GM19239 (cell line): ENCODE results near the gene MYL9.
"Not testable (repeated sequence)": the region's sequence is repeated elsewhere in the genome, so short reads cannot be mapped to it uniquely, and the experiment has no call there.

ENCODE experiments used
- DNase-seq: peaks from one replicate; pipeline ENCODE4 v3.0.0; 2011; ENCODE audit warnings: low spot score; ENCODE audit not compliant: insufficient read length
- FAIRE-seq: peaks from 2 replicates; lab custom pipeline; 2011; peaks lifted over from hg19 to GRCh38; lab: Jason Lieb, UNC

MYL9 gene

DNA sequence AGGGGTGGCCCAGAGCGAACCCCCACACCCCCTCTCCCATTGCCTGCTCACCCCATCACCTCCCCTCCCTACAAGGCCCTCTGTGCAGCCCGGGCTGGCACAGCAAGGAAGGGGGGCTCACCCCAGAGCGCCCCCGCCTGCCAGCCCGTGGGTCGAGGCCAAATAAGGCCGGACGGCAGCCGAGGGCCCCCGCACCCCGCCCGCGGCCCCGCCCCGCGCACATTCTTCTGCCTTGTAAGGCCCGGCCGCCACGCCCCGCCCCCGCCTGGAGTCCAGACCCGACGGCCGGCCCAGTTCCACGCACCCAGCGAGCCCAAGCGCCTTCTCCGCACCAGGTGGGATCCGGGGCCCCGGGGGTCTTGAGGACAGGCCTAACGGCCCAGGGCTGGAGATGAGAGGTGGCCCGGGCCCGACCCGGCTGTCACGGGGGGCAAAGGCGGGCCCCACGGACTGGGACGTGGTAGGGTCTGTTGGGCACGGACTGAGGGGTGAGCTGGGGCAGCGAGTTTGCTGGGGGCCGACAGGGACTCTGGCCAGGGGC, at the start of gene MYL9:
Gene MYL9 (plus strand): TSS at position 293 of the 541 bp plus-strand sequence. CDS start 3,366 bp downstream, outside the sequence.
- FAIRE-seq (no peak), DNase-seq (no peak)

DNA sequence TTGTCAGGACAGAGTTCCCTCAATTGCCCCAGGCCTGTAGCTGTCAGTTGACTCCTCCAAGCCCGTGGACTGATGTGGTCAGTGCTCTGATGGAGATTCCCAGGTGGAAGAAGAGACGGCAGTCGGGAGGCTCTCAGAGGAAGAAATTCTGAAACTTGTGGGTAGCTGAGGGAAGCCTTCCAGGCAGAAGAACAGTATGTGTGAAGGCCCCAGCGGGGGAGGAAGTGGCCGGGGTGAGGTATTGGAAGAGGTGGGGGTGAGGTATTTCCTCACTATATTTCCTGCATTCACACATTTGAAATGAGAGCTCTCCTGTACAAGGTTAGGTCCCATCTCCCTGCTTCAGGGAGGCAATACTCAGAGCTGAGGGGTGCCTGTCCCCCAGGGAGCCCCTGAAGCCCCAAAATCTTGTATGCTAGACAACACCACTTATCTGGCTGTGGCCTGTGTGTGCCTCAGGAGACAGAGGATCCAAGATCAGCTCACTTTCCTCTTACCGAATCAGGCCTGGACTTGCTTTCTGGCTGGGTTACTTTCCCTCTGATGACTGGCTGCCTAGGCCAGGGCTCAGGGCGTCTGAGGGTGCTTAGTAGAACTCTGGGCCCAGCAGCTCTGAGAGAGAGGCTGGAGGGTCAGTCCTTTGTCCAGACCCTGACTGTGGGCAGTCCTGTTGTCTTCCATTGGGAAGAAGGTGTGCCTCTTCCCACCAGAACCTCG, 49.3 kb upstream of the MYL9 start:
- FAIRE-seq: peak; percentile 84
- DNase-seq: peak; percentile 62

- DNase-seq (no peak), FAIRE-seq (peak; percentile 21)
Observed at GRCh38 chr20:36493051-36493800, 48.1 kb upstream of the MYL9 start.

GRCh38 chr20:36493801-36494114, 47.6 kb upstream of the MYL9 start:
- DNase-seq (no peak), FAIRE-seq (no peak)

GRCh38 chr20:36496707-36497669, 44.3 kb upstream of the MYL9 start:
- FAIRE-seq (no peak), DNase-seq (no peak)

- no peak for FAIRE-seq
- DNase-seq: no peak
Observed at GRCh38 chr20:36497856-36498255, 43.5 kb upstream of the MYL9 start.

- DNase-seq (no peak), FAIRE-seq (no peak)
Observed at GRCh38 chr20:36498386-36499179, 42.7 kb upstream of the MYL9 start.

GRCh38 chr20:36499211-36499610, 42.1 kb upstream of the MYL9 start:
- FAIRE-seq (no peak), DNase-seq (no peak)

- no peak for FAIRE-seq
- DNase-seq: no peak
Observed at GRCh38 chr20:36499723-36500501, 41.4 kb upstream of the MYL9 start.

GRCh38 chr20:36501367-36502006, 39.8 kb upstream of the MYL9 start:
- FAIRE-seq (no peak), DNase-seq (no peak)

GRCh38 chr20:36504295-36504694, 37.0 kb upstream of the MYL9 start:
- no peak for FAIRE-seq
- DNase-seq: no peak

DNA sequence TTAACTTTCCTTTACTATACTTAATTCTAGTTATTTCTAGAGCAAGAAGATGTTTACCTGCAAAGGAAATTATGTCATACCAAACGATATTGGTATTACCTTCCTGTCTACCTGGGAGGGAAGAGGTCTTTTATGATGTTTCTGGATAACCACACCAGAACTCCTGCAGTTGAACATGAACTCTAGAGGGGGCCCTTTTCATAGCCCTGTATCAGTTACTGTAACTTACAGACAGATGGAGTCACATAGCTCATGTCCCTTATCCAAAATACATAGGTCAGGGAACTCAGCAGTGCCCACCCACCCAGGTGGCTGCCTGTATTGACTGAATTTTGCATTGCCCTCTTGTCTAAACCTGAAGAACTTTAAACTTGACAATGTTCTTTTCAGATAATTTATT, 35.1 kb upstream of the MYL9 start:
- DNase-seq: no peak
- no peak for FAIRE-seq

DNA sequence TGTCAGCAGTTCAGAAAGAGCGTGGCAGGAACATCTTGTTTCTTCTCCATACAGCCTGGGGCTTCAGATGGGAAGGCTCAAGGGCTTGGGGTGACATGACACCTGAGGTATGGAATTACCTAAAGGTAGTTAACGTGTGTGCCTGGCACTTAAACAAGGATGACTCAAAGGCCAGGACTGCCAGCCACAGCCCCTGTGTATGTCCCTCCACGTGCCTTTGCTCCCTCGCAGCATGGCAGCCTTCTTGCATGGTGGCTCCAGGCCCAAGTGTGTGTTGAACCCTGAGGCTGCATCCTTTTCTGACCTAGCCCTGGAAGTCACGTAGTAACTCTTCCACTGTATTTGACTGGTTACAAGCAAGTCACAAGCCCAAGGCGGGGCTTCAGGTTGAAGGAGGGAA, 33.6 kb upstream of the MYL9 start:
- no peak for FAIRE-seq
- DNase-seq: no peak

DNA sequence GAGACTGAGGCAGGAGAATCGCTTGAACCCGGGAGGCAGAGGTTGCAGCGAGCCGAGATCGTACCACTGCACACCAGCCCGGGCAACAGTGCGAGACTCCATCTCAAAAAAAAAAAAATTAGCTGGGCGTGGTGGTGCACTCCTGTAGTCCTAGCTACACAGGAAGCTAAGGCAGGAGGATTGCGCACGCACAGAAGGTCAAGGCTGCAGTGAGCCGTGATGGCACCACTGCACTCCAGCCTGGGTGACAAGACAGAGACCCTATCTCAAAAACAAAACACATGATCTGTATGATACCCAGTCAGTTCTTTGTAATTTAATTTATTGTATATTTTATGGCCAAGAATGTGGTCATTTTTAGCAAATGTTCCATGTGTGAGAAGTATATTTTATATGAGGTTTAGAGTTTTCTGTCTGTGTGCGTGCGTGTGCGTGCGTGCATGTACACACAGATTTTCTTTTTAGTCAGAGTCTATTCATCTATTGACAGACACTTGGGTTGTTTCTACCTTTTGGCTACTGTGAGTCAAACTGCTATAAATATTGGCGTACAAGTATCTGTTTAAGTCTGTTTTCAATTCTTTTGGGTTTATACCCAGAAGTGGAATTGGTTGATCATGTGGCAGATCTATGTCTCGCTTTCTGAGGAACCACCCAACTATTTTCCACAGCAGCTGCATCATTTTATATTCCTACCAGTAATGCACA, 22.2 kb upstream of the MYL9 start:
- no peak for DNase-seq
- FAIRE-seq: no peak

- FAIRE-seq: no peak
- no peak for DNase-seq
Observed at GRCh38 chr20:36519944-36520343, 21.4 kb upstream of the MYL9 start.

DNA sequence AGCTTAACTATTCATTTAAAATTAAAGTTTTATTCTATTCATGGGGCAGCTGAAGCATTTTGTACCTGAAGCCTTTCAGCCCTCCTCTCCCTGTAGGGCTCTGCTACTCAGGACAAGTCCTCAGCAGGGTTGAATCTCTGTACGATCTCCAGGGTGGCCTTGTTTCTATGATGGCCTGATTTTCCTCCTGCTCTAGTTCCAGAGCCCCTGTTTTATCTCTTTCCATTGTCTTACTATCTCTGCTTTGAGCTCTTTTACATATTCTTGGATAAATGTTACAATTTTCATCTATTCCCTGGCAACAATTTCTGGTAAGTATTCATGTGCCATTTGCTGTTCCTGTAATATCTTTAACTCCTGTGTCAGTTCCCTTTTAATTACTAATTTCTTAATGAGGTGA, 19.8 kb upstream of the MYL9 start:
- DNase-seq: no peak

GRCh38 chr20:36522412-36522811, 18.9 kb upstream of the MYL9 start:
- FAIRE-seq: not testable (repeated sequence)

More for the DNA sequence above, 19.8 kb upstream of the MYL9 start:
- no peak for FAIRE-seq

GRCh38 chr20:36523341-36523740, 18.0 kb upstream of the MYL9 start:
- no peak for FAIRE-seq
- DNase-seq: no peak

More at GRCh38 chr20:36522412-36522811, 18.9 kb upstream of the MYL9 start:
- not testable (repeated sequence) for DNase-seq
